ENCODE data around the gene SLC35A4.

Gene SLC35A4, protein sequence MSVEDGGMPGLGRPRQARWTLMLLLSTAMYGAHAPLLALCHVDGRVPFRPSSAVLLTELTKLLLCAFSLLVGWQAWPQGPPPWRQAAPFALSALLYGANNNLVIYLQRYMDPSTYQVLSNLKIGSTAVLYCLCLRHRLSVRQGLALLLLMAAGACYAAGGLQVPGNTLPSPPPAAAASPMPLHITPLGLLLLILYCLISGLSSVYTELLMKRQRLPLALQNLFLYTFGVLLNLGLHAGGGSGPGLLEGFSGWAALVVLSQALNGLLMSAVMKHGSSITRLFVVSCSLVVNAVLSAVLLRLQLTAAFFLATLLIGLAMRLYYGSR

DNA sequence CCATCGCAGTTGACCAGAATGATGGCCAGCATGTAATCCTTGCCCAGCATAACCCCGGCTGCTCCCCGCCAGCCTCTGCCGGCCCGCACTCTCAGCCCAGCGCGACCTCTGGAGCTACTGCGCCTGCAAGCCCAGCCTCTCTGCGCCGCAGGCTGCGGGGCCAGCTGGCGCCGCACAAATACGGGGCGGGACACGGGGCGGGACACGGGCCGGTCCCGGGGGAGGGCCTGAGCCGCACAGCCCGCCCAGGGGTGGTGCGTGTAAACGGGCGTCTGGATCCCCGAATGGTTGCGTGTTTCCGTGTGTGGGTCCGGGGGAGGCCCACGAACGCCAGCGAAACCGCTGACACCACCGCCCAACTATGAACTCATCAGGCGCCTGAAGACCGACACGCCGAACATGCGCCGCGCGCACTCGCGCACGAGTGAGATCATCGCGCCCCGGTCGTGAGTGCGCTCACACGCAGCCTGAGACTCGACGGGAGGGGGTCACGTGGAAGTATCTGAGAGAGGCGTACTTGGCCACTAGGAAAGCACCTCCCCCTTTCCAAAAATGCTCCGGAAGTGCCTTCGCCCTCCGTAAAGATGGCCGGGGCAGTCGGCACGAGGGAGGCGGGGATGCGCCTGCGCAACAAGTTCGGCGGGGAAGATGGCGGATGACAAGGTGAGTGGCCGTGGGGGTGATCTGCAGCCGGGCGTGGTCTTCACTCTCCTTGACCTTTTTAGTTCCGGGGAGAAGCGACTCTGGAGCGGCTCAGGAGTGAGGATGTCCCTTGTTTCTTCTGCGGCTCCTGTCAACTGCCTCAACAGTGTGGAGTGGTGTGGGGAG, at the start of gene SLC35A4, which contains the start of gene APBB3:
Gene SLC35A4, plus strand, starts transcription at position 633 of the 828 bp plus-strand sequence. CDS start 2,342 bp downstream, outside the sequence.
Gene APBB3, minus strand, starts transcription at position 403 of the 828 bp plus-strand sequence. Its CDS starts 353 bp downstream, at position 50.
- peak; percentile 99 for DNase-seq

DNA sequence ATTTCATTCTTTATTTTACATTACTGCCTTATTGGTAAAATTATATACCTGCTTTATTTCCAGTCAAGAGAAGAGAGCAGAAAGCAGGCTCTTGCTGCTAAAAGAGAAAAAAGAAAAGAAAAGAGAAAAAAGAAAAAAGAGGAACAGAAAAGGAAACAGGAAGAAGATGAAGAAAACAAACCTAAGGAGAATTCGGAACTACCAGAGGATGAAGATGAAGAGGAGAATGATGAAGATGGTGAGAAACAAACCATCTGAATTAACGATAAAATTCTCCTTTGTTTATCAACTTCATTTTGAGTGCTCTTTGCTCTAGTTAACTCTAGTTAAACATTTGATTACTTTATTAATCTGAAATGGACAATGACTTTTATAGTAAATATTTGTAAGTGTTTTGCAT, 40.6 kb upstream of the SLC35A4 start:
- DNase-seq: no peak

DNA sequence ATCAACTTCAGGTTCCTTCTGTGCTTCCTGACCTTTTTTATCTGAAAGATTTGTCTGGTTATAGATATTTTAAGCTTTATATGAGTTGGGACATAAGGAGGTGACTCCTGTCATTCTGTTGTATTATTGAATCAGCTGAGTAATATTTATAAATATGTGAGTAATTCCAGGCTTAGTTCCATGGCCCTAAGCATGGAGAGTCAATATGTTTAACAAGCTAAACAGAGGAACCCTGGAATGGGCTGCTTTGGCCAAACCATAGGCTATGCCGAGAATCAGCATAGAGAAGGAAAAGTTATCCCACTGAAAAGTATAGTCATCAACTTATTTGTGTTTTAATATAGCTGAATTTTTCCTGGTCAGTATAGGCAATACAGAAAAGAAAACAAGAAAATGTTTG, 24.4 kb upstream of the SLC35A4 start:
- no peak for DNase-seq

DNA sequence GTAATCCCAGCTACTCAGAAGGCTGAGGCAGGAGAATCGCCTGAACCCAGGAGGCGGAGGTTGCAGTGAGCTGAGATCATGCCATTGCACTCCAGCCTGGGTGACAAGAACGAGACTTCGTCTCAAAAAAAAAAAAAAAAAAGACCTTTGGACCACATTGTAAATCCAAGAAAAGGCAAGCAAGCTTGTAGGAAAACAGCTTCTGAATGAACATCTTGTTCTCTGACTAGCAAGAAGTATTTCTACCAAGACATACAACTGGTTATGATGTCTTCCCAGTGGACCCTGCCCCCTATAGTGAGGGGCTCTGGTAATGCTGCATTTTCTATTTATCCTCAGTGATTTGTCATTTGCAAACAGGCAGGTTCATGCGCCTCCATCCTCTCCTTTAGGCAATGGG, 21.7 kb upstream of the SLC35A4 start:
- DNase-seq: no peak

DNA sequence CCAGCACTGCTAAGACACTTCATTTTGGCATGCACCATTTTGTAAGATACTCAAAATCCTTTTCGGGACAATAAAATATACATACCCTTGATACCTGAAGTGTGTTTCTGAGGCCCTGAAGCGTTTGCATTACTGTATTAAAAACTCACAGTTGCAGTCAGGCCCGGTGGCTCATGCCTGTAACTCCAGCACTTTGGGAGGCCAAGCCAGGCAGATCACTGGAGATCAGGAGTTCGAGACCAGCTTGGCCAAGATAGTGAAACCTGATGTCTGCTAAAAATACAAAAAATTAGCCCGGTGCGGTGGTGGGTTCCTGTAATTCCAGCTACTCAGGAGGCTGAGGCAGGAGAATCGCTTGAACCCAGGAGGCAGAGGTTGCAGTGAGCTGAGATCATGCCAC, 19.6 kb upstream of the SLC35A4 start:
- DNase-seq: no peak

DNA sequence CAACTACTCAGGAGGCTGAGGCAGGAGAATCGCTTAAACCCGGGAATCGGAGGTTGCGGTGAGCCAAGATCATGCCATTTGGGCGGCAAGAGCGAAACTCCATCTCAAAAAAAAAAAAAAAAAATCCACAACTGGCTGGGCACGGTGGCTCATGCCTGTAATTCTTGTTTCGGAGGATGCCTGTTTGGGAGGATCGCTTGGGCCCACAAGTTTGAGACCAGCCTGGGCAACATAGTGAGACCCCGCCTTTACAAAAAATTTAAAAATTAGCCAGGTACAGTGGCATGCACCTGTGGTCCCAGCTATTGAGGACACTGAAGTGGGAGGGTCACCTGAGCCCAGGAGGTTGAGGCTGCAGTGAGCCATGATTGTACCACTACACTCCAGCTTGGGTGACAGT, 19.0 kb upstream of the SLC35A4 start:
- DNase-seq: no peak

DNA sequence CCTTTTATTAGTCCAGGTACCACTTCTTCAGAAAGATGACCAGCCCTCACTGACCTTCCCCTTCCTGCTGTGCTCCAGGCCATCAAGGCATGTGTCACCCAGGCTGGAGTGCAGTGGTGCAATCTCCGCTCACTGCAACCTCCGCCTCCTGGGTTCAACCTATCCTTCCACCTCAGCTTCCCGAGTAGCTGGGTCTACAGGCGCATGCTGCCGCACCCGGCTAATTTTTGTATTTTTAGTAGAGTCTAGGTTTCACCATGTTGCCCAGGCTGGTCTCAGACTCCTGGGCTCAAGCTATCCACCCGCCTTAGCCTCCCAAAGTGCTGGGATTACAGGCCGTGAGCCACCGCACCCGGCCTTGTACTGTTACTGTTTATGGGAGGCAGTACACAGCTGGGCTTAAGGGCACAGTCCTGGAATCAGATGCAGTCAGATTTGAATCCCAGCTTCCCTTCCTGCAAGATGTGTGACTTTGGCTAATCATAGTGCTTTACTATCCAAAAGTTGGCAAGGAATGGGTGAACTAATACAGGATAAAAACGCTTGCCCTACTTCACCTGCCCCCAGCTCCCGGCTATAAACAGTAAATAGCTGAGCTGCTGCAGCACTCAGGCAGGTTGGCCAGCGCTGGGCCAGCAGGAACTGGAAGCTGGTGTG, 17.6 kb upstream of the SLC35A4 start:
- DNase-seq: peak; percentile 41

DNA sequence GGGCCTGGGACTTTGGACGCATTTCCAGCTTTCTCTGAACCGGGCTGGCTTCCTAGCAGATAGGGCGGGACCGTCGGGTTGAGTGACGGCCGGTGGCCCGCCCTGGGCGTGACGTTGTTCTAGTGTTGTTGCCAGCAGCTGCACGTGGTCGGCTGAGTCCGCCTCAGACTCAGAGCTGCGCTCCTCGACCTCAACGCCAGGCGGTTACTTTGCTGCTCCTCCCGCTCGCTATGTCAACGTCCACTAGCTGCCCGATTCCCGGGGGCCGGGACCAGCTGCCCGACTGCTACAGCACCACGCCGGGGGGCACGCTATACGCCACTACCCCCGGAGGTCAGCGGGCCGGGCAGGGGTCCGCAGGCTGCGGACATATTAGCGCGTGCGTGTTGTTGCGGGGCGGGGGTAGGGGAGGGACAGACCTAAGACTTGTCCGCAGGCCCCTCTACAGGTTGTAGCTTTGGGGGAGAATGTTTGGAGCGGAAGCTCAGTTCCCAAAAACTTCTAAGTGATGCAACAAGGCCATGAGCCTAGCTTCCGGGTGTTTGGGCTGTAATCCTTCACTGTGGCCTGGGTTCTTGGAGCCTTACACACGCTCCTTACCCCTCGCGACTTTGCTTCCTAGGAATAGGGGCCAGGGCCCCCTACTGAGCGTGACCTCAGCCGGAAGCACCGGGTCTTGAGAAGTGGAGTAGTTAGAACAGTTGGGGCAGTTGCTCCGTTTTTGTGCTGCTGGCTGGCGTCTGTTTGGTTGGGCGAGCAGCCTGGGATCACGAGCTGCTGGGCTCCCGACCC, 16.9 kb upstream of the SLC35A4 start, which contains the start of gene EIF4EBP3:
Gene EIF4EBP3, plus strand, starts transcription at position 155 of the 792 bp plus-strand sequence. Its CDS starts 76 bp downstream, at position 231.
- peak; percentile 90 for DNase-seq

DNA sequence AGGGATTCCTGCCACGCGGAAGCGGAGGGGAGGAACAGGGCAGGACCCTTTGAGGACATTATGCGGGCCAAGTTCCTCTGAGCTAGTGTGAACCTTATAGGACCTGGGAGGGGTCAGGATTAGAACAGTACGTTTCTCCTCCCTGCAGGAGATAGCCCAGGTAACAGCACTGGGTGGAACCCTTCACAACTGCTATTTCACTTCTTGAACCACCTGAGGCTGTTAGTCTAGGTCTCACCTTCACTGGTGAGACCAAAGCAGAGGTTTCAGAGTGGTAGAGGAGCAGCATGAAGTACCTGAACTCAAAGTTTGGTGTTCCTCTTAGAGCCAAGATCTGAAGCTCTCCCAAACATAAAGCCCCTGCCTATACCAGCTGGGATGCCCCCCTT, 16.3 kb upstream of the SLC35A4 start:
- DNase-seq: no peak

DNA sequence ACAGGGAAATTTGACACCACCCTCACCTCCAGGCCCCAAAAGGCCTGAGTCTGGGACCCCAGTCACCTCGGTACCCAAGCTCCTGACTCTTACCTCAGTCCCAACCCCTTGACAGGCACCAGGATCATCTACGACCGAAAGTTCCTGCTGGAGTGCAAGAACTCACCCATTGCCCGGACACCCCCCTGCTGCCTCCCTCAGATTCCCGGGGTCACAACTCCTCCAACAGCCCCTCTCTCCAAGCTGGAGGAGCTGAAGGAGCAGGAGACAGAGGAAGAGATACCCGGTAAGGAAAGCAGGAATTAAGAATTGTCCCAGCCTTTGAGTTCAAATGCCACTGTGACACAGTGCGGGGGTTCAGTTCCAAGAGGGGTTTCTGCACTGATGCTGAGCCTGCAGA, 15.8 kb upstream of the SLC35A4 start:
- DNase-seq: no peak

DNA sequence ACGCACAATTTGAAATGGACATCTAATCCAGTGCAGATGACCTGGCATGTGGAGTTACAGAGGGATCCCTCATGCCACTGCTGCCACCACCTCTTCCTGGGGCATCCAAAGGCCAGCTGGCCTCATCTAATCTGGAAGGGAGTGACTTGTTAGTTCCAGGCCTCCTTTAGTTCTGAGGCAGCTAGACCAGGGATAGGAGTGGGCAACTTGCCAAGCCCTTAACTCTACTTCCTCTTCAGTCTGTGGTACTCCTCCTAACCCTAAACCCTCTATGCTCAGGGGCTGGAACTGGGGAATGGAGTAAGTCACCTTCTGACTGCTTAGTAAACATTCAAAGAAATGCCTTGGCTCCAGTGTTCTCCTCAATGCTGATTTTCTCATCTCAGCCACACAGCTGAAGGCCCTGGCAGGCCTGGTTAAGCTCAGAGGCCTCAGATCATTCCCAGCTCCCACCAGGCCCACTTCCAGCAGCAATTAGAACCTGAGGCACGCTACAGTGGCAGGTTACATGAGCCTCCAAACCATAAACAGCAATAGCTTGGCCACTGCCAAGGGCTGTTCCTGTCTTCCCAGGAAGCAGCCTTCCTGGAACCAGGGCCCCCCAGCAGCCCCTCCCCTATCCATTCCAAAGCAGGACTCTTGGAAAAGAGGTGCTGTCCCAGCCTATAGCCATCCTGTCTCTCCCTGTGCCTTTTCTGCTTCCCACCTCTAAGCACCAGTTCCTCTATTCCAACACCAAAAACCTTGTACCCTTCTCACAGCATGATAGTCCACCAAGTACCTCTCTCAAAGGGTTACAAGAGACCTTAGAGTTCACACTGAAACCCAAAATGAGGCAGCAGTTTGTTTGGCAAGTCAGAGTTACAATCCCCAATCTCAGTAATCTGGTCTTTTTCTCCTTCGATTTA, 15.1 kb upstream of the SLC35A4 start:
- DNase-seq: peak; percentile 38

DNA sequence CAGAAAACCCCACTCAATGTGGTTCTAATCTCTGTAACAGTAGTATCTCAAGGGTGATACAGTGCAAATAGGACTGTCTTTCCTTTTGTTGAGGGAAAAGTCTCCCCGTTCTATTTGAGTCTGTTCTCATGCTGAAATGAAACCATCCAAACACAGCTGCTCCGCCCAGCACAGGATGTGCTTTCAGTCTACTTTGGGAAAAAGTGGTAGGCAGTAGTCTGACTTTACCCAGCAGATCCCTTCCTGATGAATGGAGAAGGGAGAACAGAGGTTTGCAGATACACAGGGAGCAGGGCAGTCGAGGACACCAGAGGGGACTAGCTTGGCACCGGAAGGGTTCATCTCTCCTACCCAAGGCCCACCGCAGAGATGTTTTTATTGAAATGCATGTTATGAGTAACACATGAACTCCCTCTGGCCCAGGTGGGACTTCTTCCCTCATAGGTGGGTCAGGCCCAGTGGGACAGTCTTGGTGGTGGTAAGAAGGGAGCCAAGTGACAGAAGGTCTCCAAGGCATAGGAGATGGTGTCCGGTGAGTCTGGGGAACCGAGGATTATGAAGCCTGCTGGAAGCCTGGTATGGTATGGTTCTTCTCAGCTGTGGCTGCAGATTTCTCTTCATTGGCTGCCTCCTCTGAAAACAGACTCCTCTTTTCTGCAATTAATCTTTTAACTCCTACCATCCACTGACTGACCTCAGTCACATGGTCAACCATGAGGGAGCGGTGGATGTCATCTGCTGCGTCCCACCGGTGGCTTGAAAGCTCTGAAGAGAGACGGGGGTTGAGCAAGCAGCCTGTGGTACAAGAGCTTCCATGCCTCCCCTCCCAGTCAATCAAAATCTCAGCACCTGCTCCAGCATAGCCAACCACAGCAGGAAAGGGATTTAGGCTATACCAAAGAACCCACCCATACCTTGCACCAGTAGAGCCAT, 14.2 kb upstream of the SLC35A4 start:
- no peak for DNase-seq

DNA sequence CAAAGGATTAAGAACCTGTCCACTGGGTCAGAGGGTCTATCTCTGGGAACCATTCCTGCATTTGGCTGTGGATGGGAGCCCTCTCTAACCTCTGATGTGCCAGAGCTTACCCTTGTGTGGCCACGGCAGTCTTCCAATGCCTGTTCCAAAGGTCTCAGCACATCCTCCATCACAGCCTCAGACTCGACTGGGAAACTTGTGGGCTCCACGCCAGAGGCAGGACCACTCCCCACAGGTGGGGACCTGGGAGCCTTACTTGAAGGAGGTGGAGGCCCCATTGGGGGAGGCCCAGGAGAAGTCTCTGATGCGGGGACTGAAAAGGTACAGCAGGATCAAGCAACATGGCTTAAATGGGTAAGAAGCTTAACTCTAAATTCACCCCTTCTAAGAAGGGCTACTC, 12.8 kb upstream of the SLC35A4 start:
- no peak for DNase-seq

DNA sequence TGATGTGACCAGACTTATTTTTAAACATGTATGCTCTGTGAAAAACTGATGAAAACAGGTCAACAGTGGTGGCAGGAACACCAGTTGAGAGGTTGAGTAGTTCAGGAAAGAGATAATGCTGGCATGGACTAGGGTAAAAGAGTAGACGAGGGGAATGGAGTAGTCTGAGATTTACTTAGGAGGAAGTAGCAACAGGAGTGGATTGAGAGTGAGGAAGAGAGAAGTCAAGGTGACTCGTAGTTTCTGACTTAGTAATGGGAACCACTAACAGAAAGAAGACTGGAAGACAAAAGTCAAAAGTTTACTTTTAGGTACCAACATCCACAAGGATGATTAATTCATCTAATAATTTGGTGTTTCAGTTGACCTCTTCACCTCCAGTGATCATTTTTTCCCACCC, 11.0 kb upstream of the SLC35A4 start:
- DNase-seq: no peak

DNA sequence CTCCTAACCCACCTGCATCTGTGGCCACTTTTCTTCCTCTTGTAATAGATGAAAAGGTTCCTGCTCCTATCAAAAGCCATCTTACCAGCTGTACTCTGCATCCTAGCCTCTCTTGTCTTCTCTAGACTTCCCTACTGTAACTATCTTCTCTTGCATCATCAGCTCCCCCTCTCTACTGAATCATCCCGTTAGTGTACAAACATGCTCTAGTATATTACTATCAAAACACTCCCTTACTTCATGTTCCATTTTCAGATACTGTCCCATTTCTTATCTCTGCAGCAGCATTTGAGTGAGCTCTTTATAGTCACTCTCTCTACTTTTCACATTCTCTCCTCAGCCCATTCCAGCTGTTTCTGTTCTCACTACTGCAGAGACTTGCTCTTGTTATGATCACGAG, 10.2 kb upstream of the SLC35A4 start:
- no peak for DNase-seq

DNA sequence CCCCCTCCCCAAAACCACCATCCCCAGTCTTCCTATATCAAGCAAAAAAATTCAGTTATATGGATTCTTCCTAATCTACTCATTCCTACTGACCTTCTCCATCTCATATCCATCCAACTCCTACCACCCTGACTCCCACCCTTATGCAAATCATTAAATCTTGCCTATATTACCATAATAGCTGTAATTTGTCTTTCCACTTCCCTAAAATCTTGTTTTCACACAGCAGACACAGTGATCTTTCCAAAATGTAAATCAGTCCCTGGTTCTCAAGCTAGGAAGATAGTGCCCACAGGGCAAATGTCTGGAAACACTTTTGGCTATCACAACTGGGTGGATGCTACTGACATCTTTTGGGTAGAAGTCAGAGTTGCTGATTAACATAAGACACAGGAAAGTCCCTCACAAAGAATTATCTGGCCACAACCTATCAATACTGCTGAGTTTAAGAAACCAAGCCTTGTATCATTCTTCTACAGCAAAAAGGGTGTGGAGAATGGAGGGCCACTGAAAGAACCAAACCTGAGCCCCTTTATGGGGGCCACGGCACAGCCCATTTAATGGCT, 8.8 kb upstream of the SLC35A4 start:
- no peak for DNase-seq

DNA sequence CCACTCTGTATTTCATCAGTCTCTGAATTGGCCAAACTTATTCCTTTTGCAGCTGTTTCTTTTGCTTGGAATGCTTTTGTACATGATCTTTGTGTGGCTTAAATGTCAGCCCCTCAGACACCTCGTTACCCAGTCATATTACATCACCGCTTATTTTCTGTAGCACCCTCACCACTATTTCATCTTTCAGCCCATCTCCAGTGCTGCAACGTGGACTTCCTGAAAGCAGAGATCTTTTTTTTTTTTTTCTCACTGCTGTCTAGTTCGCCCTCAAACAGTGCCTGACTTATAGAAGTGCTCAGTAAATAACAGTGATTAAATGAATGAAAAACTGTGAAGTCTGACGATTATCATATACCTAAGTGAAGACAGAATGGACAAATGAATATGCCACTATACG, 8.2 kb upstream of the SLC35A4 start:
- DNase-seq: no peak

DNA sequence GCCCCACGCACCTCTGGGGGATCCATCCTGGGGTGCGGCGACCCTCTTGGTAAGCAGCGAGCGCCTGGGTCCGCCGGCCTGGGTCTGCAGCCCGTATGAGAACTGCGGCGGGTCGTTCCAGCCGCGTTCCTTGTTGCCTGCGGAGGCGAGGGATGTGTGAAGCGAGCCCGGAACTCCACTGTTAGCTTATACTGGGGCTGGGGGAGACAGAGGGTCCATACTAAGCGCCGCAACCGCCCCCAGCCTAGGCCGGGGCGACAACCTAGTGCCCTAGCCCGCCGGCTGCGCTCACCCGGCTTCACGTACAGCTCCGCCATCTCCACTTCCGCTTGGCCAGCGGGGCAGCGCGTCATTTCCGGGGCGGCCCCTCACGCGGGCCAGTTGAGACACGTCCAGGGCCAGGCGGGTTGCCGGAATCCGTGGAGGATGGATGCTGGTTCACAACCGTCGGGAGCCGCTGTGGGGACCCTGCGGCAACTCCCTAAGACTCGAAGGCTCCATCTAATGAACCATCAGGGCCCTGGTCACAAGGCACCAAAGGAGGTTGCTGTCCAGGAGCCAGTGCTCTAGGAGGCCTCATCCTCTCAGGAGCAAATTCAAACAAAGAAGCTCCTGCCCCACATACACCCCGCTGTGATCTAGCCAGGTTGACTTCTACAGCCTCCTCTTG, 7.4 kb upstream of the SLC35A4 start, which contains the start of gene SRA1:
Gene SRA1, minus strand, starts transcription at position 338 of the 670 bp plus-strand sequence. Its CDS starts 21 bp downstream, at position 317.
- DNase-seq: peak; percentile 88

DNA sequence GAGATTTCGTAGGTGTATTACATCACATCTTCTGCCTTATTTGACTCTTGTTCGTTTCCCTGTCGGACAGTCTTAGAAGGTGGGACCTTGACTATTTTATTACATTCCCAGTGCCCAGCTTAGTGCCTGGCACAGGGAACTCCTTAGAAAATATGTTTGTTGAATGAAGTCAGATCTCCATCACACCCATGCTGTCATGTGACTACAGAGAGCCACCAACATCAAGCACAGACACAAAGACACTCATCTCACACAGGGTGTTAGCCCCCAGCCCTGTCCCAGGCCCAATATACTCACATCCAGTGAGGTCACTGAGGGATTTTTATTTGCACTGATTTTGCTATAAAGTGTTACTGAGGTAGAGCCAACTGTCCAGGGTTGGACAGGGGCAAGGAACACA, 6.7 kb upstream of the SLC35A4 start:
- no peak for DNase-seq

All from CD4-positive, alpha-beta T cell treated with Interferon gamma for 1 hour (primary cell).